ENCODE results near the gene AMPD3. TPM values are rescaled to one million over a fixed set of nuclear protein-coding genes. Genes with fewer than 3 reads are reported as not detected.

Gene AMPD3
- total and polyA plus RNA-seq, 9 donors = 2.0 to 9.3 (median 6.8) TPM

DNA sequence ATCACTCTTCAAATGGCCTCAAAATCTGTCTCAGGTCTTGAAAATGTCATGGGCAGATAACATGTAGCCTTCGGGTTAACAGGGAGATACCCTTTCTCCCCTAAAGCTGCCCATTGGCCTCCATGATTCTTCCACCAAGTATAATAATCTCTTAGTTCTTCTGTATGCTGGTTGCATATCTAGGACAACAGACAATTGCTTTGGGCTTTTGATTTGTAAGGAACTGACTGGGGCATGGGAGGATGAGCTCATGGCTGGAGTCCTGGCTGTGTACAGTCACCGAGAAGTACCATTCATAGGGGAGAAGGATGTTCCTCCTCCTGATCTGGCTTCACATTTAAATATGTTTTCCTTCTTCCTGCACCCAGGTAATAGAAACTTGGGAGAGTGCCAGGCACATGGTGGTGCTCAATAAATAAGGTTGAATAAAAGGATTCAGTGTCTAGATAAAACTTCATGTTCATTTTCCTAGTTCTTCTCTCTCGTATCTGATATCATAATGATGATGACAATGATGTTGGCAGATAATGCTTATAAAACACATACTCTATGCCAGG, 2.8 kb upstream of the AMPD3 start:
- Histone ChIP-seq H3K9me3 (no peaks in the 10 kb centered on the region), H3K27ac (no peak overlapping the region), H3K27me3 (no peaks in the 10 kb centered on the region), H3K4me1 (ENCODE audit: insufficient read depth) (peaks cover 8% of the 10 kb centered on the region), H3K4me3 (no peak overlapping the region), H3K36me3 (no peaks in the 10 kb centered on the region)
- 94 to 98% (median 96%) methylated on average over 3 of the region's 3 CpGs for WGBS, 3 donors
- intact Hi-C loops (cut with DNase I) = no loop called here
- no peak for DNase-seq
- TF ChIP-seq, protein P1, sequence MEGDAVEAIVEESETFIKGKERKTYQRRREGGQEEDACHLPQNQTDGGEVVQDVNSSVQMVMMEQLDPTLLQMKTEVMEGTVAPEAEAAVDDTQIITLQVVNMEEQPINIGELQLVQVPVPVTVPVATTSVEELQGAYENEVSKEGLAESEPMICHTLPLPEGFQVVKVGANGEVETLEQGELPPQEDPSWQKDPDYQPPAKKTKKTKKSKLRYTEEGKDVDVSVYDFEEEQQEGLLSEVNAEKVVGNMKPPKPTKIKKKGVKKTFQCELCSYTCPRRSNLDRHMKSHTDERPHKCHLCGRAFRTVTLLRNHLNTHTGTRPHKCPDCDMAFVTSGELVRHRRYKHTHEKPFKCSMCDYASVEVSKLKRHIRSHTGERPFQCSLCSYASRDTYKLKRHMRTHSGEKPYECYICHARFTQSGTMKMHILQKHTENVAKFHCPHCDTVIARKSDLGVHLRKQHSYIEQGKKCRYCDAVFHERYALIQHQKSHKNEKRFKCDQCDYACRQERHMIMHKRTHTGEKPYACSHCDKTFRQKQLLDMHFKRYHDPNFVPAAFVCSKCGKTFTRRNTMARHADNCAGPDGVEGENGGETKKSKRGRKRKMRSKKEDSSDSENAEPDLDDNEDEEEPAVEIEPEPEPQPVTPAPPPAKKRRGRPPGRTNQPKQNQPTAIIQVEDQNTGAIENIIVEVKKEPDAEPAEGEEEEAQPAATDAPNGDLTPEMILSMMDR (IDR thresholded peaks at IDR 0.05) = no peak
- TF ChIP-seq POLR2A (IDR thresholded peaks at IDR 0.05) (no peak), EP300 (IDR thresholded peaks at IDR 0.05) (no peak)

DNA sequence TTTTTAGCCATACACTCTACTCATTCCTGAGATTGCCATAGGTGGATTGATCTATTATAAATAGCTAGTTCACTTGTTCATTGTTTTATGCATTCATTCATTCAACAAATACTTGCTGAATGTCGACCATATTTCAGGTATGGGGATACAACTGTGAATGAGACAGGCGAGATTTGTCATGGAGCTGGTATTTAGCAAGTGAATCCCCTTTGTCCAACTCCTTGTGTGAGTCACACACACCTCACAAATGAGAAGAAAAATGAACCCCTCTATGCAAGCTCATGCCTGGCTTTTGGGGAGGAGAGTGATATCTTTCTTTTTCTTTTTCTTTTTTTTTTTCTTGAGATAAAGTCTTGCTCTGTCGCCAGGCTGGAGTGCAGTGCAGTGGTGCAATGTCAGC, 1.8 kb upstream of the AMPD3 start:
- peaks cover 8% of the 10 kb centered on the region for H3K4me1 ChIP-seq (ENCODE audit: insufficient read depth)
- intact Hi-C loops (cut with DNase I) = no loop called here
- WGBS, 3 donors = 79 to 94% (median 94%) methylated on average over 3 of the region's 3 CpGs

DNA sequence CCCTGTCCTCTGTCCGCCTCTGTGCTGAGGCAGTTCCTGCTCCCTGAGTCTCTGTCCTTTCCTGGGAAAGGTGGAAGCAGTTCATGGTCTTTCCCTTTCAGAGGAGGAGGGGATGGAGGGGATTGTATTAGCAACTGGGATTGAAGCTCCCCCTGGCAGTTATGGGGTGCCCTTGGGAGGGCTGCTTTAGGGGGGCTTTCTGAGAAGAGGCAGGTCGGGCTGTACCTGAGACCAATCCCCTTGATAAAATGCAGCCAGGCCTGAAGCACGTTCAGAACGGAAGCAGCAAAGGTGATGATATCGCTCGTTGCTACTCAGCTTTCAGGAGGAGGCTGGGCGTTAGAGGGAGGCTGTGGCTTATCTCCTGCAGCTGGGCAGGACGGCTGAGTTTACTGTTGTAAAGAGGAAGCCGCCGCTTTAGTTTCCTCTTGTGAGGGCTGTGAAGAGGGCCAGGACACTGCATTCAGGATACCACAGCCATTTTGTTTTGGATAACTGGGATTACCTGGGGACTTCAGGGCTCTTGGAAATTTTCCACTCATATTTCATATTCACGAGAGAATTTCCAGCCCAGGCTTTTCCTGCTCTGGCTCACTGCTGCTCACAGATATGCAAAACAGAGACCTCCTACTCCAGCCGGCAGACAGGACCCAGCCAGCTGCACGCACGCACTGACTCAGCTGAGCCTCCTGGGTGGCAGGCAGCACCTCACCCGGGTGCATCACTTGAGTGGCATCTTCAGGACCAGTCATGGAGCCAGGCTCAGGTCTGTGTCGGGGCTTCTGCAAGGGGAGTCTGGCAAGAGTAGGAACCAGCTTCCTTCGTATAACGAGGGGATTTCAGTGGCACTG, 798 bp downstream of the AMPD3 start:
- H3K27me3 ChIP-seq = no peaks in the 10 kb centered on the region
- H3K4me3 ChIP-seq = peak overlapping the region; percentile 18
- H3K36me3 ChIP-seq = no peaks in the 10 kb centered on the region
- no peaks in the 10 kb centered on the region for H3K9me3 ChIP-seq
- H3K4me1 ChIP-seq (ENCODE audit: insufficient read depth) = peaks cover 6% of the 10 kb centered on the region
- peak in 3 of 5 donors; percentile 42 to 57 (median 52) for DNase-seq
- WGBS, 3 donors = 6 to 9% (median 8%) methylated on average over 18 of the region's 18 CpGs
- TF ChIP-seq EP300 (IDR thresholded peaks at IDR 0.05) (no peak), POLR2A (IDR thresholded peaks at IDR 0.05) (no peak)
- TF ChIP-seq, protein P1 (IDR thresholded peaks at IDR 0.05) = no peak
- peak overlapping the region in 1 of 2 donors; percentile 22 for H3K27ac ChIP-seq
- intact Hi-C loops (cut with DNase I) = no loop called here

More for the DNA sequence above, 1.8 kb upstream of the AMPD3 start:
- TF ChIP-seq, protein P1 (IDR thresholded peaks at IDR 0.05) = no peak
- TF ChIP-seq EP300 (IDR thresholded peaks at IDR 0.05) = no peak
- no peak for TF ChIP-seq POLR2A (IDR thresholded peaks at IDR 0.05)
- Histone ChIP-seq H3K36me3 (no peaks in the 10 kb centered on the region), H3K27me3 (no peaks in the 10 kb centered on the region), H3K9me3 (no peaks in the 10 kb centered on the region), H3K27ac (no peak overlapping the region), H3K4me3 (no peak overlapping the region)
- DNase-seq = no peak

DNA sequence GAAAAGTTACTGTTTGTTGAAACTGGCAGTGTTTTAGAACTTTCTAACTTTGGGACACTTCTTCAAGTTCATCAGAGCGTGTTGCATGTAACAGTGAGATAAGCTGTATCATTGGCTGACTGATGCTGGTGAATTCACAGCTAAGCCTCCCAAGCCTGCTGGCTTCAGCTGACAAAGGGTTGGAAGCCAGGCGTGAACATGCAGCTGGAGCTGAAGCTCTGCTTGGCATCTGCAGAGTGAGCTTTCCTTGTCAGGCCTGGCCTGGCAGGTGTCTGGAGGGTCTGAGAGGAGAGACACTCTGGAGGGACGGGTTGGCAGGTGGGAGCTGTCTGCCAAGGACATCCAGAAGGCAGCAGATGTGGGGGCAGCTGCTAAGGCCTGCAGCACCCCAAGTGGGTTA, 1.5 kb downstream of the AMPD3 start:
- Histone ChIP-seq H3K4me1 (ENCODE audit: insufficient read depth) (peaks cover 4% of the 10 kb centered on the region), H3K36me3 (no peaks in the 10 kb centered on the region), H3K27ac (no peak overlapping the region), H3K9me3 (no peaks in the 10 kb centered on the region), H3K27me3 (no peaks in the 10 kb centered on the region), H3K4me3 (no peak overlapping the region)
- DNase-seq = peak in 1 of 5 donors; percentile 28
- WGBS, 3 donors = 26 to 51% (median 47%) methylated on average over 3 of the region's 3 CpGs
- intact Hi-C loops (cut with DNase I) = no loop called here
- no peak for TF ChIP-seq EP300 (IDR thresholded peaks at IDR 0.05)
- no peak for TF ChIP-seq POLR2A (IDR thresholded peaks at IDR 0.05)
- TF ChIP-seq, protein P1 (IDR thresholded peaks at IDR 0.05) = no peak

All from ovary (tissue), 9 donors.